Pancreas (tissue), 10 donors: ENCODE data around the gene OR52I2. TPM values are rescaled to one million over a fixed set of nuclear protein-coding genes. Genes with fewer than 3 reads are reported as not detected.

ENCODE experiments used
- ATAC-seq, 4 donors: fragments of 200-7000 bp; cut with Tn5 transposase; one replicate each; pipeline versions ENCODE4 v1.8.0 to v1.9.1; 2020; ENCODE audit warnings: mild to moderate bottlenecking in 4 of 4, moderate library complexity in 4 of 4
- DNase-seq, 6 donors: peaks; one replicate each; pipeline ENCODE4 v3.0.0-alpha.2; 2020
- FAIRE-seq: peaks from 2 replicates; lab custom pipeline; 2012; peaks lifted over from hg19 to GRCh38; lab: Jason Lieb, UNC
- H3K27ac ChIP-seq, 4 donors: fragments of 200-600 bp; sonication (generic); 1 replicate in 3 of 4; 2 replicates in 1 of 4; pipeline versions ENCODE4 v1.5.0 to v1.8.0; 2020
- H3K27me3 ChIP-seq, 4 donors: fragments of 200-600 bp; one replicate each; pipeline ENCODE4 v1.8.0; 2021
- H3K36me3 ChIP-seq, 3 donors: fragments of 200-600 bp; sonication (generic) in 1 of 3; one replicate each; pipeline versions ENCODE4 v1.5.0 to v1.8.0; 2020 to 2021
- H3K4me1 ChIP-seq, 3 donors: fragments of 200-600 bp; one replicate each; pipeline ENCODE4 v1.8.0; 2021
- H3K4me3 ChIP-seq, 4 donors: fragments of 200-600 bp; sonication (generic) in 2 of 4; one replicate each; pipeline versions ENCODE4 v1.5.0 to v1.8.0; 2020 to 2021
- H3K9me3 ChIP-seq, 4 donors: fragments of 200-600 bp; one replicate each; pipeline ENCODE4 v1.8.0; 2021
- WGBS, 2 donors: extraction: QIAGEN DNeasy Blood & Tissue Kit; methylation state at CpG; one replicate each; pipeline ENCODE4 v1.1.7; 2013; 5-methylcytosine and 5-hydroxymethylcytosine counted together
- intact Hi-C, 3 donors: fragments of 100-400 bp; cut with DNase I; formaldehyde crosslinking; loops; one replicate each; pipeline versions ENCODE4 v1.11.1 to v1.14.2; 2022
- polyA plus RNA-seq, 2 donors: library from polyadenylated mRNA; stranded (reverse); fragments of 200-250 nt; gene quantifications; one replicate each; pipeline ENCODE4 v1.2.3, GENCODE V29; 2013
- total RNA-seq, 6 donors: library from RNA; stranded (reverse); fragmentation: NEBNext Ultra II Directional in 4 of 6; extraction: Animal tissue kit (Norgen Biotek cat#: 25700) in 4 of 6; gene quantifications; one replicate each; pipeline versions ENCODE4 v1.2.1 to v1.2.4, GENCODE V29; 2021 to 2023
- TF ChIP-seq, protein P1 (sequence below), 4 donors: fragments of 200-600 bp; sonication (generic) in 3 of 4; IDR thresholded peaks; one replicate each; pipeline versions ENCODE4 v1.5.0 to v1.8.0; 2021; ENCODE audit warnings: antibody characterized with exemption in 4 of 4
- donor health status: healthy with polysubstance abuse.
- donor health status: DM: no; HTN: no; CAD: no; lungs with moderate emphysema.
- donor health status: DM: no; HTN: no; CAD: no.
- donor health status: control.
- donor health status: control.
- donor health status: Bipolar disorder and iron deficiency.
- donor health status: DM: yes; HTN: yes; CAD: no.
- donor health status: DM: no; HTN: no; CAD: no.
- donor health status: DM: no; HTN: no; CAD: no.
- donor health status: DM: yes; HTN: yes; CAD: no.

Gene OR52I2
- total and polyA plus RNA-seq, 8 donors, result not detected

DNA sequence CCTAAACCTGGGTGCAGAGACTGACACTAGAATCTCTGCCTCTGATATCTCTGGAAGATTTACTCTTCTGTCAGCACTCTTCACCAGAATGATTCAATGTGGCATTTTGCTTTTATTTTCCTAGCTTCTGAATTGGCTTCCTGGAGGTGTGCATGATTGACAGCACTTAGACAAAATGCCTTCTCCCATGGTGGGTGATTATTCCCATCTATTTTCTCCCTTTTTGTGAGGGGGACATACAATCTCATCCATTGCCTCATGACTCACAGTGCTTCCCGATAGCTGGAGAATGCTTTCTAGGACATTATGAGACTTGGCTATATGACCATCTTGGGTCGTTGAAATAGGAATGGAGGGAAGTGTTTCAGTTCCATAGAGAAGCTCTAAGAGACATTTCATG is 30.4 kb downstream of the OR52I2 start:
- 64 to 72% methylated on average over 2 of the region's 2 CpGs for WGBS, 2 donors
- intact Hi-C loops, result no loop called here
- FAIRE-seq (no peak), ATAC-seq (no peak), DNase-seq (no peak)
- H3K27ac ChIP-seq, result no peak overlapping the region
- H3K4me1 ChIP-seq, result peaks cover 0 to 7% (median 5%) of the 10 kb centered on the region in 3 donors
- H3K4me3 ChIP-seq, result no peak overlapping the region
- TF ChIP-seq, protein P1, sequence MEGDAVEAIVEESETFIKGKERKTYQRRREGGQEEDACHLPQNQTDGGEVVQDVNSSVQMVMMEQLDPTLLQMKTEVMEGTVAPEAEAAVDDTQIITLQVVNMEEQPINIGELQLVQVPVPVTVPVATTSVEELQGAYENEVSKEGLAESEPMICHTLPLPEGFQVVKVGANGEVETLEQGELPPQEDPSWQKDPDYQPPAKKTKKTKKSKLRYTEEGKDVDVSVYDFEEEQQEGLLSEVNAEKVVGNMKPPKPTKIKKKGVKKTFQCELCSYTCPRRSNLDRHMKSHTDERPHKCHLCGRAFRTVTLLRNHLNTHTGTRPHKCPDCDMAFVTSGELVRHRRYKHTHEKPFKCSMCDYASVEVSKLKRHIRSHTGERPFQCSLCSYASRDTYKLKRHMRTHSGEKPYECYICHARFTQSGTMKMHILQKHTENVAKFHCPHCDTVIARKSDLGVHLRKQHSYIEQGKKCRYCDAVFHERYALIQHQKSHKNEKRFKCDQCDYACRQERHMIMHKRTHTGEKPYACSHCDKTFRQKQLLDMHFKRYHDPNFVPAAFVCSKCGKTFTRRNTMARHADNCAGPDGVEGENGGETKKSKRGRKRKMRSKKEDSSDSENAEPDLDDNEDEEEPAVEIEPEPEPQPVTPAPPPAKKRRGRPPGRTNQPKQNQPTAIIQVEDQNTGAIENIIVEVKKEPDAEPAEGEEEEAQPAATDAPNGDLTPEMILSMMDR (IDR thresholded peaks at IDR 0.05), result no peak
- no peaks in the 10 kb centered on the region for H3K27me3 ChIP-seq
- H3K36me3 ChIP-seq, result peaks cover 0 to 2% (median 0%) of the 10 kb centered on the region in 3 donors
- no peaks in the 10 kb centered on the region for H3K9me3 ChIP-seq

DNA sequence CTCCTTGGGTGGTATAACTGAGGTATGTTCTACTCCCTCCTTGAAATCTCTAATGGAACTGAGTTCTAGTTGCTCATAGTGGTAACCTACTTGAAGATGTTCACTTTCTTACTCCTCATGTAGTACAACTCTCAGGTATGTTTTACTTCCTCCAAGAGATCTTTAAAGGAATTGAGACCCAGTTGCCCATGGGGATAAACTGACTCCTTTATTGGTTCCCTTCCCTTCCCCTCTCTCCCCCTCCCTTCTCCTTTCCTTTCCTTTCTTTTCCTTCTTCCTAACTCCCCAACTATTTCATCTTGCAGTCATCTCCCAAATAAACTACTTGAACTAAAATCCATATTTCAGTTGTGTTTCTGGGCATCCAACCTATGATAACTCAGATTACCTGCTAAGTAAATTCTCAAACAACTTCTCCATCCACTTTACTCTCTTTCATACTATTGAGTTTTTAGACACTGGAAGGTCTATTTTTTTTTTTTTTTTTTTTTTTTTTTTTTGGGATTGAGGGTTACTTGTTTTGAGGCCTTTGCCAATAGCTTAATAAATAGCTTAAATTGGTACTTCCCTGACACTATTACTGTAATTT is 34.4 kb downstream of the OR52I2 start:
- intact Hi-C loops, result no loop called here

DNA sequence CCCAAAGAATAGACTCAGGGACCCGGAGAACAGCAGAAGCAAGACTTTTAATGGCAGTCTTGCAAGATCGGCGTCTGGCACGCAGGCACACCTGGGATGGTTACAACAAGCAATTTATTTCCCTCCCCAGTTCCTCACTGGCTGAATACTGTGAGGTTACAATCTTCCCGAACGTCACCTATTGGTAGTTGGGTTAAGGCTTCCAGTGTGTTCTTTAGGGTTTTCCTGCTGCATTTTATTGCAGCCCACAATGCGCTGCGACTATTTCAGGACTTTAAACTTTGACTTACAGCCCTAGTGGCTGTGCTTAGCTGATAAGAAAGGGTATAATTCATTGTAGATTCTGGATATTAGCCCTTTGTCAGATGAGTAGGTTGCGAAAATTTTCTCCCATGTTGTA is 38.0 kb downstream of the OR52I2 start:
- no peak overlapping the region for H3K4me3 ChIP-seq
- DNase-seq, result no peak
- H3K4me1 ChIP-seq, result no peaks in the 10 kb centered on the region
- intact Hi-C loops, result no loop called here
- no peaks in the 10 kb centered on the region for H3K9me3 ChIP-seq
- no peak for ATAC-seq
- WGBS, 2 donors, result 63 to 72% methylated on average over 9 of the region's 9 CpGs
- H3K36me3 ChIP-seq, result no peaks in the 10 kb centered on the region
- no peak overlapping the region for H3K27ac ChIP-seq
- TF ChIP-seq, protein P1 (IDR thresholded peaks at IDR 0.05), result no peak
- no peak for FAIRE-seq
- no peaks in the 10 kb centered on the region for H3K27me3 ChIP-seq

More for the DNA sequence above, 34.4 kb downstream of the OR52I2 start:
- no peaks in the 10 kb centered on the region for H3K4me1 ChIP-seq
- ATAC-seq (no peak), DNase-seq (no peak), FAIRE-seq (no peak)
- H3K27ac ChIP-seq, result no peak overlapping the region
- TF ChIP-seq, protein P1 (IDR thresholded peaks at IDR 0.05), result no peak
- H3K4me3 ChIP-seq, result no peak overlapping the region
- H3K9me3 ChIP-seq, result no peaks in the 10 kb centered on the region
- H3K36me3 ChIP-seq, result peaks cover 0 to 2% (median 0%) of the 10 kb centered on the region in 3 donors
- no peaks in the 10 kb centered on the region for H3K27me3 ChIP-seq

DNA sequence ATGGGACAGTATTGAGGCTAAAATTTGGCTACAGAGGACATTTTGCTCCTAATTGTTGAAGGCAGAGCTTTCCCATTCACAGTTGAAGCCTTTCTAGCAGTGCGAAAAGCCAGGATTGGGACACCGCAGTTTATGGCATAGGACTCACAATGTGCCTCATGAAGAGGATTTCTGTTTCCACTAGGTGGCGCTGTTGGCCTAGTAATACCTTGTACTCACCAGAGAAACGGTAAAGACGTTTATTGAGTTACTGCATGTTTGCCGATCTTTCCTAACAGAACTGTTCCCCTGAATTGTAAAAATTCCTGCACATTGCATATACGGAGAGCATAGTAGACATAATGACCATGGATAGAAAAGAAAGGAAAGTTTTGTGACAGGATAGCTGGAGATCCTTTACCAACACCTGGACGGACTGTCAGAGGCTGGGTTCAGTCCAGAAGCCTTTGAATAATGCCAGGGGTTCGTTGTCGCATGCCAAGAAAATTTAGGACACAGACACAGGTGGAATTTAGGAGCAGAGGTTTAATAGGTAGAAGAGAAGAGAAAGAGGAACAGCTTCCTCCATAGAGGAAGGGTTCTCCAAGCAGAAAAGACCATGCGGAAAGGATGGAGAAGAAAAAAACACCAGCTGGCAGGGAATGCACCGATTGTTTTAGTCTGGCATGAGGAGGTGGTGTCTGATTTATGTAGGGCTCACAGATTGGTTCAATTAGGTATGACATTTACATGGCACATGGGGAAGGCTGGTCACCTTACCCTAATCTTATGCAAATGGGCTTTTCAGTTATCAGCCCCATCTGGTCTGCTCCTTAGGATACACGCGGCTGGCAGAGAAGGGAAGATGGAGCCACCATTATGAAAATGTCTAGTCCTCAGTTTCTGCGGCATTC is 44.9 kb downstream of the OR52I2 start:
- H3K9me3 ChIP-seq, result no peaks in the 10 kb centered on the region
- H3K27ac ChIP-seq, result no peak overlapping the region
- H3K36me3 ChIP-seq, result no peaks in the 10 kb centered on the region
- H3K27me3 ChIP-seq, result no peaks in the 10 kb centered on the region
- 38 to 39% methylated on average over 15 of the region's 15 CpGs for WGBS, 2 donors
- no peak overlapping the region for H3K4me3 ChIP-seq
- DNase-seq (peak in 1 of 6 donors; percentile 21), FAIRE-seq (no peak), ATAC-seq (peak in 2 of 4 donors; percentile 32 to 37)
- TF ChIP-seq, protein P1 (IDR thresholded peaks at IDR 0.05), result peak in 3 of 4 donors; percentile 16 to 27 (median 26)
- intact Hi-C loops, result no loop called here
- H3K4me1 ChIP-seq, result no peaks in the 10 kb centered on the region
